ENCODE measurements around the gene PPP1R13L. TPM values are rescaled to one million over a fixed set of nuclear protein-coding genes. Genes with fewer than 3 reads are reported as not detected.

Gene PPP1R13L
- total RNA-seq, 4 donors from 2014 or later, result 0.51 to 30.2 (median 3.0) TPM

DNA sequence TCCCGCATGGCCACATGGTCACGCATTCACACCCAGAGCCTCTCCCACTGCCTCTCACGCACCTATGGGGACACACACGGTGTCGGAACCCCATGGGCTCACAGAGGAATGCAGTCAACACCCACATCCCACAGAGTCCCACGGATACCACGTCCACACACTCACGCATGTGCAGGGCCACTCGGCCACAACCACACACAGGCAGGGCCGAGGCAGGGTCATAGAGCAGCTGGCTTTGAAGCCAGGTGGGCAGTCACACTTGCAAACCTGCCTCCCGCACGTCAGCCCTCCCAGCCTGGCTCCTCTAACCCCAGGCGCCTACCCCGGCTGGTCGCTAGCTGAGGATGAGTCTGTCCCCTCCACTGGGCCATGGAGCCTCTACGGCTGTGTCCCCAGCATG, 42.6 kb downstream of the PPP1R13L start:
- Histone ChIP-seq H3K36me3 (no peaks in the 10 kb centered on the region), H3K4me3 (no peak overlapping the region), H3K9me3 (no peaks in the 10 kb centered on the region), H3K4me1 (no peaks in the 10 kb centered on the region), H3K27ac (no peak overlapping the region), H3K27me3 (no peaks in the 10 kb centered on the region)
- intact Hi-C loops (cut with DNase I; ENCODE audit: low total_unique reads), result no loop called here
- TF ChIP-seq, protein P1, sequence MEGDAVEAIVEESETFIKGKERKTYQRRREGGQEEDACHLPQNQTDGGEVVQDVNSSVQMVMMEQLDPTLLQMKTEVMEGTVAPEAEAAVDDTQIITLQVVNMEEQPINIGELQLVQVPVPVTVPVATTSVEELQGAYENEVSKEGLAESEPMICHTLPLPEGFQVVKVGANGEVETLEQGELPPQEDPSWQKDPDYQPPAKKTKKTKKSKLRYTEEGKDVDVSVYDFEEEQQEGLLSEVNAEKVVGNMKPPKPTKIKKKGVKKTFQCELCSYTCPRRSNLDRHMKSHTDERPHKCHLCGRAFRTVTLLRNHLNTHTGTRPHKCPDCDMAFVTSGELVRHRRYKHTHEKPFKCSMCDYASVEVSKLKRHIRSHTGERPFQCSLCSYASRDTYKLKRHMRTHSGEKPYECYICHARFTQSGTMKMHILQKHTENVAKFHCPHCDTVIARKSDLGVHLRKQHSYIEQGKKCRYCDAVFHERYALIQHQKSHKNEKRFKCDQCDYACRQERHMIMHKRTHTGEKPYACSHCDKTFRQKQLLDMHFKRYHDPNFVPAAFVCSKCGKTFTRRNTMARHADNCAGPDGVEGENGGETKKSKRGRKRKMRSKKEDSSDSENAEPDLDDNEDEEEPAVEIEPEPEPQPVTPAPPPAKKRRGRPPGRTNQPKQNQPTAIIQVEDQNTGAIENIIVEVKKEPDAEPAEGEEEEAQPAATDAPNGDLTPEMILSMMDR (IDR thresholded peaks at IDR 0.05), result no peak
- no peak for TF ChIP-seq POLR2A (IDR thresholded peaks at IDR 0.05)
- DNase-seq, result no peak

DNA sequence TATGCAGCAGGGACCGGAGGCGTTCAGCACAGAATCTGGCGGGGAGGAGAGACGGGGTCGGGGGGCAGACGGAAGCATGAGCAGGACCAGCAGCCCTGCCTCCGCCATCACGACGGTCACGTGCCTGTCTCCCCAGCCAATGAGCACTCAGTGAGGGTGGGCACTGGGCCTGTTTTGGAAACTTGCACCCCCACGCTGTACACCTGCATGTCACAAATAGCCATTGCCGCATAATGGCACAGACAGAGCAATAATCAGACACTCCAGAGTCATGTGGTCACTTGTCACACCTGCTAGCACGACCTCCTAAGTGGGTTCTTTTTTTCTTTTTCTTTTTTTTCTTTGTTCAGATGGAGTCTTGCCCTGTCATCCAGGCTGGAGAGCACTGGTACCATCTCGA, 43.3 kb downstream of the PPP1R13L start:
- no peaks in the 10 kb centered on the region for H3K36me3 ChIP-seq
- no peak overlapping the region for H3K27ac ChIP-seq
- TF ChIP-seq, protein P1 (IDR thresholded peaks at IDR 0.05), result no peak
- no peak for TF ChIP-seq POLR2A (IDR thresholded peaks at IDR 0.05)
- DNase-seq, result no peak
- no peaks in the 10 kb centered on the region for H3K4me1 ChIP-seq
- H3K9me3 ChIP-seq, result no peaks in the 10 kb centered on the region
- intact Hi-C loops (cut with DNase I; ENCODE audit: low total_unique reads), result no loop called here
- H3K4me3 ChIP-seq, result no peak overlapping the region
- H3K27me3 ChIP-seq, result no peaks in the 10 kb centered on the region

DNA sequence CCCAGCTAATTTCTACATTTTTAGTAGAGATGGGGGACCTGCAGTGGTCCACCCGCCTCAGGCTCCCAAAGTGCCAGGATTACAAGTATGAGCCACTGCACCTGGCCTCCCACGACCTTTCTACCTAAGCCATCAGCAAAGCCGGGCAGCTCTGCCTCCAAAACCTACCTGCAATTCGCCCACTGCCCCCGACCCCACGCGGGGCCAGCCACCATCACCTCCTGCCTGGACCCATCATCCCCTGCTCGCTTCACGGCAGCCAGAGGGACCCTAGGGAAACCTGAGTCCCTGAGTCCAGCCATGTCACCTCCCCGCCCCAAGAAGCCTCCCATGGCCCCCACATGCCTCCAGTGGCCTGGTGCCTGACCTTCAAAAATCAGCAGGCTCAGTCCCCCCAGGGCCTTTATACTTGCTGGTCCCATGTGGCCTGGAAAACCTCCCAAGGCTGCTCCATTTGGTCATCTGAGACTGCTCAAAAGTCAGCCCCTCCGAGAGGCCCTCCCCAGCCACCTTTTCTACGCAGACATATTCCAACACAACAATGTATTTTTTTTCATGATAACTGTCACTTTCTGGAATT, 46.6 kb downstream of the PPP1R13L start:
- H3K4me3 ChIP-seq, result no peak overlapping the region
- no peak overlapping the region for H3K27ac ChIP-seq
- H3K27me3 ChIP-seq, result no peaks in the 10 kb centered on the region
- no peaks in the 10 kb centered on the region for H3K36me3 ChIP-seq
- intact Hi-C loops (cut with DNase I; ENCODE audit: low total_unique reads), result no loop called here
- H3K4me1 ChIP-seq, result no peaks in the 10 kb centered on the region
- no peaks in the 10 kb centered on the region for H3K9me3 ChIP-seq
- no peak for DNase-seq
- TF ChIP-seq, protein P1 (IDR thresholded peaks at IDR 0.05), result no peak
- TF ChIP-seq POLR2A (IDR thresholded peaks at IDR 0.05), result no peak

DNA sequence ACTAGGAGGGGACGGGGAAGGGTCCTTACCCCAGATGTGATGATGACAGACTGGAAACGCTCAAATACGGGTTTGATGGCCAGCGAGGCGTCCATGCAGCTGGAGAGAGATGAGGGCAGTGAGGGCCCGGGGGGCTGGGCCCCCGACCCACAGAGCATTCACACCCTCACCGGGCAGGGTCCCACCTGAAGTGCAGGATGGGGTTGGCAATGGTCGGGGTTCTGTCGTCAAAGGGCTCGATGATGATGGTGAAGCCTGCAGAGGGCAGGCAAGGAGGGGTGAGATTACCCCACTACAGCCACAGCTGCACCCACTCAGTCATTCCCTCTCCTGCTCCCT, 47.5 kb downstream of the PPP1R13L start:
- intact Hi-C loops (cut with DNase I; ENCODE audit: low total_unique reads), result no loop called here
- no peaks in the 10 kb centered on the region for H3K27me3 ChIP-seq
- no peaks in the 10 kb centered on the region for H3K9me3 ChIP-seq
- no peak for TF ChIP-seq POLR2A (IDR thresholded peaks at IDR 0.05)
- TF ChIP-seq, protein P1 (IDR thresholded peaks at IDR 0.05), result no peak
- H3K36me3 ChIP-seq, result no peaks in the 10 kb centered on the region
- DNase-seq, result no peak
- H3K27ac ChIP-seq, result no peak overlapping the region
- H3K4me1 ChIP-seq, result no peaks in the 10 kb centered on the region
- H3K4me3 ChIP-seq, result no peak overlapping the region

DNA sequence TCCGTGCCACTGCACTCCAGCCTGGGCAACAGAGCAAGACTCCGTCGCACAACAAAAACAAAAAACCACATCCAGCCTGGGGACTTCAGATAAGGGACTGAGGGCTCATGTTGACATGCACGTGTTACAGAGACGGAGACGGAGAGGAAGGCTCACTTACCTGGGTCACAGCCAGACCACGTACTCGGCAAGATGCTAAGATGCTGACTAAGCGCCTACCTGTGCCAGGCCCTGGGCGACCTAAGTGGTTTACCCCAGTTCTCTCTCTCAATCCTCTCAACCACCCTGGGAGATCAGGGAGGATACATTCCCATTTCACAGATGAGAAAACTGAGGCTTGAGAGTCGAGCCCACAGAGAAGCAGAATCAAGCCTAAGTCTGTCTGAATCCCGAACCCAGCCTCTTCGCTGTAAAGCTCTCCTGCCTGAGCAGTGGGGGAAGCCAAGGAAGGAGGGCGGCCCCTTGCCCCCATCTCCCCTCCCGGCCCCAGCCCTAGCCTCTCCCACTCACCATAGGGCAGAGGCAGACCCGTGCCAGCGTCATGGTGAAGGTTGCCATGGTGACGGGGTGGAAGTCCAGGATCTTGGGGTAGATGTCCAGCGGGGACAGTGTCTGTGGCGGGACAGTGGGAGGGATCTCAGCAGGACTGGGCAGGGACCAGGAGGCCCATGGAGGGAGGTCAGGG, 48.0 kb downstream of the PPP1R13L start:
- Histone ChIP-seq H3K36me3 (no peaks in the 10 kb centered on the region), H3K27ac (no peak overlapping the region), H3K4me1 (no peaks in the 10 kb centered on the region), H3K27me3 (no peaks in the 10 kb centered on the region), H3K4me3 (no peak overlapping the region), H3K9me3 (no peaks in the 10 kb centered on the region)
- TF ChIP-seq POLR2A (IDR thresholded peaks at IDR 0.05), result no peak
- TF ChIP-seq, protein P1 (IDR thresholded peaks at IDR 0.05), result no peak
- no peak for DNase-seq
- intact Hi-C loops (cut with DNase I; ENCODE audit: low total_unique reads), result no loop called here

Data from uterus (tissue), 4 donors.